AG04450 (cell line): ENCODE data around the gene PDE4D. TPM values are rescaled to one million over a fixed set of nuclear protein-coding genes. Genes with fewer than 3 reads are reported as not detected.

Source experiments
- CTCF ChIA-PET: fragments of 300-600, 350-600 bp; formaldehyde crosslinking; extraction: SDS; loops from one replicate; lab custom pipeline; 2022; ENCODE audit warnings: antibody characterized with exemption, inconsistent platforms; lab: Charles Lee
- POLR2A ChIA-PET: fragments of 350-600 bp; formaldehyde crosslinking; extraction: SDS; loops from one replicate; lab custom pipeline; 2021; ENCODE audit warnings: antibody characterized with exemption, inconsistent platforms; lab: Yijun Ruan, JAX
- DNase-seq: peaks from one replicate; pipeline ENCODE4 v3.0.0-alpha.2; 2011; ENCODE audit warnings: low read depth, low spot score
- H3K27ac ChIP-seq: one replicate; pipeline ENCODE4 v1.5.1; 2012; ENCODE audit warnings: low read depth, low read length, control low read depth
- H3K27me3 ChIP-seq: one replicate; pipeline ENCODE4 v1.6.0; 2012; ENCODE audit warnings: low read length; ENCODE audit not compliant: control insufficient read depth, insufficient read depth
- H3K4me3 ChIP-seq: 2 replicates; pipeline ENCODE4 v1.5.1; 2011; ENCODE audit warnings: mild to moderate bottlenecking, low read depth, low read length, control low read depth
- H3K9me3 ChIP-seq: 2 replicates; pipeline ENCODE4 v1.5.1; 2012; ENCODE audit warnings: low read length; ENCODE audit not compliant: control insufficient read depth, insufficient read depth
- CTCF ChIP-seq: IDR thresholded peaks from 2 replicates; pipeline ENCODE4 v1.5.1; 2011; ENCODE audit warnings: low read depth, low read length, control low read depth, inconsistent platforms
- polyA plus RNA-seq: library from polyadenylated mRNA; depleted of rRNA; stranded (reverse); fragments of >200 nt; gene quantifications from 2 replicates; pipeline ENCODE4 v1.2.3, GENCODE V29; 2011

Gene PDE4D
- polyA plus RNA-seq, 1 experiment: 12.0 TPM

GRCh38 chr5:59391576-59391975, 501.9 kb downstream of the PDE4D start:
- no peak overlapping the region for H3K27ac ChIP-seq
- no peak overlapping the region for H3K4me3 ChIP-seq
- ChIA-PET CTCF (interaction anchor here (0.6 to 4.9 kb wide), 5 partner anchors 11 to 285 kb away, joined by 3 to 42 read pairs (median 9); no protein-coding TSS in a partner anchor), POLR2A (no interaction called here)
- H3K27me3 ChIP-seq: no peaks in the 10 kb centered on the region
- no peak for DNase-seq
- H3K9me3 ChIP-seq: no peaks in the 10 kb centered on the region
- TF ChIP-seq CTCF: no peak

- H3K27ac ChIP-seq: no peak overlapping the region
- DNase-seq: no peak
- CTCF ChIA-PET: interaction anchor here (0.6 to 4.9 kb wide), 16 partner anchors 10 to 415 kb away, joined by 3 to 43 read pairs (median 3); no protein-coding TSS in a partner anchor
- POLR2A ChIA-PET: no interaction called here
- no peaks in the 10 kb centered on the region for H3K9me3 ChIP-seq
- TF ChIP-seq CTCF: no peak
- no peak overlapping the region for H3K4me3 ChIP-seq
- H3K27me3 ChIP-seq: no peaks in the 10 kb centered on the region
Measured at GRCh38 chr5:59390989-59391388, 502.5 kb downstream of the PDE4D start.

GRCh38 chr5:59390074-59390659, 503.4 kb downstream of the PDE4D start:
- Histone ChIP-seq H3K27me3 (no peaks in the 10 kb centered on the region), H3K4me3 (no peak overlapping the region), H3K9me3 (no peaks in the 10 kb centered on the region), H3K27ac (no peak overlapping the region)
- TF ChIP-seq CTCF: peak; percentile 67
- POLR2A ChIA-PET: no interaction called here
- CTCF ChIA-PET: interaction anchor here (0.8 to 4.9 kb wide), 18 partner anchors 9 to 503 kb away, joined by 3 to 43 read pairs (median 4); no protein-coding TSS in a partner anchor
- DNase-seq: no peak

- Histone ChIP-seq H3K9me3 (no peaks in the 10 kb centered on the region), H3K27me3 (no peaks in the 10 kb centered on the region), H3K27ac (no peak overlapping the region), H3K4me3 (no peak overlapping the region)
- DNase-seq: no peak
- POLR2A ChIA-PET: no interaction called here
- CTCF ChIA-PET: interaction anchor here (0.6 to 4.5 kb wide), 11 partner anchors 19 to 501 kb away, joined by 3 to 39 read pairs (median 4); no protein-coding TSS in a partner anchor
- no peak for TF ChIP-seq CTCF
Measured at GRCh38 chr5:59387127-59387526, 506.4 kb downstream of the PDE4D start.

GRCh38 chr5:59385700-59386099, 507.8 kb downstream of the PDE4D start:
- DNase-seq: no peak
- TF ChIP-seq CTCF: no peak
- Histone ChIP-seq H3K27me3 (no peaks in the 10 kb centered on the region), H3K27ac (no peak overlapping the region), H3K4me3 (no peak overlapping the region), H3K9me3 (no peaks in the 10 kb centered on the region)
- ChIA-PET POLR2A (no interaction called here), CTCF (interaction anchor here (0.9 to 6.2 kb wide), 3 partner anchors 29 to 198 kb away, joined by 3 to 225 read pairs (median 39); no protein-coding TSS in a partner anchor)
